GM13976 (cell line): ENCODE results near the gene BEX3.

Source experiments
- DNase-seq: peaks from one replicate; pipeline ENCODE4 v3.0.0; 2012; ENCODE audit warnings: low spot score
- in situ Hi-C: fragments of 300-500 bp; cut with MboI; formaldehyde crosslinking; loops from one replicate; pipeline ENCODE4 v1.12.0; 2022; ENCODE audit warnings: low sequenced_read_pairs, mixed read lengths, inconsistent platforms; ENCODE audit not compliant: unreplicated experiment
- TF ChIP-seq, protein P1 (sequence below): IDR thresholded peaks from 2 replicates; pipeline ENCODE4 v1.5.1; 2012; ENCODE audit warnings: borderline replicate concordance, mild to moderate bottlenecking; ENCODE audit not compliant: insufficient read depth; ENCODE audit errors: extremely low read depth, missing control alignments, control extremely low read depth

BEX3 gene

DNA sequence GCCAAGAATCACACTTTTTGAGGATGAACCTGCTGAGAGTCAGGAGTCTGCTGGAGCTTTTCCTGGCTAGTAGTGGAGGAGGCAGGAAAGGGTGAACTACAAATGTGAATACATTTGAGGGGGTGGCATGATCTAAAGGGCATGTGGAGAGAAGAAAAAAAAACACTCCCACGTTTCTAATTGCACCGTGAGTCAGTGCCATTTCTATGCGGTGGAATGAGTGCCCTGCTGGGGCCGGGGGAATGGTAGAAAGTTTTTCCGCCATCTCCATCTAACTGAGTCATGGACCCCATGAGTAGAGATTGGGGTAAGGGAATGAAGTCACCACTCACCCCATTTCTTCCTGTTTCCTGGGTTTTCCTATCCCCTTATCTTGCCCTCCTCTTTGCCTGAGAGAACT lies 19.8 kb downstream of the BEX3 start:
- in situ Hi-C loops = no loop called here
- TF ChIP-seq, protein P1, sequence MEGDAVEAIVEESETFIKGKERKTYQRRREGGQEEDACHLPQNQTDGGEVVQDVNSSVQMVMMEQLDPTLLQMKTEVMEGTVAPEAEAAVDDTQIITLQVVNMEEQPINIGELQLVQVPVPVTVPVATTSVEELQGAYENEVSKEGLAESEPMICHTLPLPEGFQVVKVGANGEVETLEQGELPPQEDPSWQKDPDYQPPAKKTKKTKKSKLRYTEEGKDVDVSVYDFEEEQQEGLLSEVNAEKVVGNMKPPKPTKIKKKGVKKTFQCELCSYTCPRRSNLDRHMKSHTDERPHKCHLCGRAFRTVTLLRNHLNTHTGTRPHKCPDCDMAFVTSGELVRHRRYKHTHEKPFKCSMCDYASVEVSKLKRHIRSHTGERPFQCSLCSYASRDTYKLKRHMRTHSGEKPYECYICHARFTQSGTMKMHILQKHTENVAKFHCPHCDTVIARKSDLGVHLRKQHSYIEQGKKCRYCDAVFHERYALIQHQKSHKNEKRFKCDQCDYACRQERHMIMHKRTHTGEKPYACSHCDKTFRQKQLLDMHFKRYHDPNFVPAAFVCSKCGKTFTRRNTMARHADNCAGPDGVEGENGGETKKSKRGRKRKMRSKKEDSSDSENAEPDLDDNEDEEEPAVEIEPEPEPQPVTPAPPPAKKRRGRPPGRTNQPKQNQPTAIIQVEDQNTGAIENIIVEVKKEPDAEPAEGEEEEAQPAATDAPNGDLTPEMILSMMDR = no peak
- no peak for DNase-seq

DNA sequence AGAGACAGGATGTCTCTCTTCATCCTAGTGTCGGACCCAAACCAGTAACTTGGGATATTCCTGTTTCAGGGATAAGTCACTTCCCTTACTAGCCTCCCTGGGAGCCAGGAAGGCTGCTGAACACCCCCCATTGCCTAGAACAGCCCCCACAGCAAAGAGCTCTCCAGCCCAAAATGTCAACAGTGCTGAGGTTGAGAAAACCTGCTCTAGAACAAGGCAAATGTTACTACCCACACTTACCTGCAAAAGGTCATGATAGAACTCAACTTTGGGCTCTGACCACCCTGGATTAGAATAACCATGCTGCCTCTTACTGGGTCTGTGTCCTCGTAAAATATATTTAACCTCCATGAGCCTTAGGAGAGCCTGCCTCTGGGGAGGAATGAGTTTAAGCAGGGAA lies 20.3 kb downstream of the BEX3 start:
- in situ Hi-C loops = no loop called here
- DNase-seq = no peak
- TF ChIP-seq, protein P1 = no peak

DNA sequence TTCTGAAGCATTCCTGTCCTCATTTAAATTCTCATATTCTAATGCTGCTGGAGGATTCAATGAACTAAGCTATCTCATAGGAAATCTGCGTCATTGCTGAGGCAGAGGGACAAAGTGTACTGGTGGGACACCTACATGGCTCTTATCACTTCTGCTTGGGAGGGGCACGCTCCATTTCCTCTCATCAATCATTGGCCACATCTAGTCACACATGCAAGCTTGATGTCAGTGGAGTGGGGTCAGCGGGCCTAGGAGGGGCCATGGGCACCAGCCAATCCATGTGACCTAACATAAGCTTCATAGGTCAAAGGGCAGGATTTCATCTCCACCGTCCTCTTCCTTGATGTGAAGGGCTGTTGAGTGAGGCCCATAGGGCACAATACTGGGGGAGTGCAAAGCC lies 21.4 kb downstream of the BEX3 start:
- TF ChIP-seq, protein P1 = no peak
- DNase-seq = no peak
- in situ Hi-C loops = no loop called here

DNA sequence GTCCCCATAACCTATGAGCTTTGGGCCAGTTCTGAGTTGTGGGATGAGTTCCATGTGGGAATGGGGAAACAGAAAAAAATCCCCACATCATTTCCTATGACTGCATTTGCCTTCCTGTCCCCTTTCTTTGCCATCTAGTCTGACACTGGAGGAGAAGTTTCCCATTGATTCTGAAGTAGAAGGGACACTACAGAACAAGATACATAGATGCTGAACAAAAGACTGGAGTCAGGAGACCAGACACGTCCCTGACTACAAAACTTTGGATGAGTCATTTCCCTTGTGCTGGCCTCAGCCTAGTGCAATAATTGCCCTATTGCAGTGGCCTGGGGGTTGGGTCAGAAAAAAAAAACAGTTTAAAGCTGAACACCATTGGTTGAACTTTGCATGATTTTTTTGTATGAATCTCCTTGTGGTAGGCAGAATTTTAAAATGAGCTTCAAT lies 22.1 kb downstream of the BEX3 start:
- TF ChIP-seq, protein P1 = no peak
- in situ Hi-C loops = no loop called here
- DNase-seq = no peak

DNA sequence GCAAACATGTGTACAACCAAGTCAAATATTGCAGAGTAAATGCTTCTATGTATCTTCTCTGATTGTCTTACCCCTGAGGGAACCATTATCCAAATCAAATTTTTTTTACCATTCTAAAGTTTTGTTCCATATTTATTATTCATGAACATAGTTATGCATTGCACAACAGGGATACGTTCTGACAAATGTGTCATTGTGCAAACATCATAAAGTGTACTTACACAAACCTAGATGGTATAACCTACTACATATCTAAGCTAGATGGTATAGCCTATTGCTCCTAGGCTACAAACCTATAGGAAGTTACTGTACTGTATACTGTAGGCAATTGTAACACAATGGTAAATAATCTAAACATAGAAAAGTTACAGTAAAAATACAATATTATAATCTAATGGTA lies 23.4 kb downstream of the BEX3 start:
- no peak for DNase-seq
- TF ChIP-seq, protein P1 = no peak
- in situ Hi-C loops = no loop called here

DNA sequence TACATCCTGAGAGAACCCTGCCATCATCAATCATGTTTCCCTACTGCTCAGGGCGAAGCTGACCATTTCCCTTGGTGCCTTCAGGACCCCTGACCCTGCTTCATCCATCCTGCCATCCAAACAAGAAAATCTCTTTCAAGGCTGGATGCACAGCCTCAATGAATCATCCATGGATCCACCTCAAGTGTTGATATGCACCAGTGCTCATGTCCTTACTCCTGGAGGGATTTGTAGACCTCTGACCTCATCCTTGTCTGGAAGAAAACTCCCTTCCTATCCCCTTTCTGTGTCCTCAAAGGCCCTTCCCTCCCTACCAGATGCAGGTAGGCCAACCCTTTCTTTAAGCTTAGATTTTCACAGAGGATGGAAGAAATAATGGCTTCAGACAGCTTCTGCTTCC lies 24.6 kb downstream of the BEX3 start:
- TF ChIP-seq, protein P1 = no peak
- no peak for DNase-seq
- in situ Hi-C loops = no loop called here

DNA sequence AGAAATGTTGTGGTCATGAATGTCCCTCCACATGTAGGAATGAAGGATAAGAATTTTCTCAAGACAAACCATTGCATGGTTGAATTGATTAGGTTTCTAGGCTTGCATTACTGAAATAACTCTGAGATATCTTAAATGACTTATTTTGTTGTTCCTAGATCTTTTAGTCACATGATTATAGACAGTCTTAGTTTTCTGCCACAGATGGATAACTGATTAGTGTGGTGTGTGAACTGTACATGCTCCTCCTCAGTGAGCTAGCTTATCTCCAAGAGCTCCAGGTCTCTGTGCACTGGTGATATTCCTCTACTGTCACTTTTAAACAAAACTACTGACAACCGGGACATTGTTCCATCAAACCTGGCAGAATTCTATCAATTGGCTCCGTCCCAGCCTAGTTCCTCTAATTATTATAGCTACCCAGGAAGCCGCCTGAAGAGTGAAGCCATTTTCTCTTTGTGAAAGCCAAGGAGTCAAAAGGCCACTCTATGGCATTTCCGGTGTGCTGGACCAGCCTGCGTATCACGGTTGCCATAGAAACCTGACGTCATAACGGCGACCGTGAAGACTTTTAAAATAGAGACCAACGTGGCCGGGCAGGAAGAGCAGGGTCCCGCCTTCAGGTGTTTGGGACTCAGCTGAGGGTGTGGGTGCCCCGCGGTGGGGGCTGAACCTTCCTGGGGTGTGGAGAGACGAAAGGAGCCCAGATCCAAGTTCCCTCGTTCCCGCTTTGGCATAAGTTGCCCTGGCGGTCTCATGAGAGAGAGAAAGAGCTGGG lies 28.1 kb downstream of the BEX3 start:
- TF ChIP-seq, protein P1 = no peak
- DNase-seq = peak; percentile 61
- in situ Hi-C loops = no loop called here
